Adrenal gland (tissue), 12 donors: ENCODE measurements around the gene ANO2. TPM values are rescaled to one million over a fixed set of nuclear protein-coding genes. Genes with fewer than 3 reads are reported as not detected.

Source experiments
- DNase-seq, 7 donors: peaks; one replicate each; pipeline ENCODE4 v3.0.0-alpha.2; 2019 to 2020
- H3K27ac ChIP-seq, 5 donors: fragments of 200-600 bp; sonication (generic) in 4 of 5; 1 replicate in 3 of 5; 2 replicates in 2 of 5; pipeline versions ENCODE4 v1.5.1 to v1.8.0; 2016 to 2020; ENCODE audit warnings: mild to moderate bottlenecking in 1 of 5
- H3K27me3 ChIP-seq: fragments of 200-600 bp; 2 replicates; pipeline ENCODE4 v1.8.0; 2021
- H3K36me3 ChIP-seq, 2 donors: fragments of 200-600 bp; replicated peaks in 1 of 2; 1 replicate in 1 of 2; 2 replicates in 1 of 2; pipeline versions ENCODE4 v1.5.1 to v1.8.0; 2018 to 2022
- H3K4me1 ChIP-seq, 2 donors: fragments of 200-600 bp; replicated peaks in 1 of 2; 1 replicate in 1 of 2; 2 replicates in 1 of 2; pipeline versions ENCODE4 v1.5.1 to v1.8.0; 2018 to 2021
- H3K4me3 ChIP-seq, 4 donors: fragments of 200-600 bp; sonication (generic) in 3 of 4; one replicate each; pipeline ENCODE4 v1.5.1; 2016 to 2018
- H3K9me3 ChIP-seq, 3 donors: fragments of 200-600 bp; sonication (generic) in 1 of 3; replicated peaks in 1 of 3; 1 replicate in 2 of 3; 2 replicates in 1 of 3; pipeline versions ENCODE4 v1.5.1 to v1.8.0; 2016 to 2021
- POLR2A ChIP-seq, 2 donors: fragments of 450-650 bp; IDR thresholded peaks; one replicate each; pipeline ENCODE4 v1.6.1; 2017; ENCODE audit warnings: antibody characterized with exemption in 2 of 2, mild to moderate bottlenecking in 2 of 2, moderate library complexity in 1 of 2
- WGBS, 4 donors: extraction: QIAGEN DNeasy Blood & Tissue Kit in 2 of 4; methylation state at CpG; one replicate each; pipeline versions ENCODE4 v1.1.5 to v1.1.7; 2013 to 2017; 5-methylcytosine and 5-hydroxymethylcytosine counted together
- intact Hi-C, 2 donors: fragments of 100-400 bp; cut with DNase I; formaldehyde crosslinking; loops; one replicate each; pipeline versions ENCODE4 v1.14.1 to v1.15.0; 2022 to 2023
- polyA plus RNA-seq, 3 donors: library from polyadenylated mRNA; stranded (reverse); fragments of 200-250 nt in 2 of 3; fragments of 350-450 nt in 1 of 3; fragmentation: Illumina TruSeq in 1 of 3; extraction: RNeasy Lipid Tissue Mini Kit (QIAGEN cat#74804) in 1 of 3; gene quantifications; one replicate each; pipeline ENCODE4 v1.2.3, GENCODE V29; 2013 to 2014
- total RNA-seq, 9 donors: library from RNA; depleted of rRNA in 4 of 9; stranded (reverse); fragments of >200 nt in 4 of 9; fragments of 120-200 nt in 1 of 9; fragmentation: NEBNext Ultra II Directional in 1 of 9; extraction: Animal tissue kit (Norgen Biotek cat#: 25700) in 1 of 9; gene quantifications; one replicate each; pipeline versions ENCODE4 v1.1.0 to v1.2.4, GENCODE V29; 2013 to 2023
- TF ChIP-seq, protein P1 (sequence below), 6 experiments: fragments of 450-650 bp in 4 of 6; fragments of 200-600 bp in 2 of 6; sonication (generic) in 1 of 6; IDR thresholded peaks; 1 replicate in 5 of 6; 2 replicates in 1 of 6; pipeline versions ENCODE4 v1.5.1 to v1.8.0; 2016 to 2021; ENCODE audit warnings: antibody characterized with exemption in 6 of 6, mild to moderate bottlenecking in 2 of 6, moderate library complexity in 1 of 6
- donor health status: healthy with polysubstance abuse.
- donor health status: Bipolar disorder and iron deficiency.
- donor health status: DM: yes; HTN: yes; CAD: no.
- donor health status: DM: no; HTN: no; CAD: no.
- donor health status: DM: no; HTN: no; CAD: no.
- donor health status: DM: yes; HTN: yes; CAD: no.

The ANO2 gene
- total and polyA plus RNA-seq, 12 donors = 0.17 to 1.8 (median 0.88) TPM; not detected in 1

DNA sequence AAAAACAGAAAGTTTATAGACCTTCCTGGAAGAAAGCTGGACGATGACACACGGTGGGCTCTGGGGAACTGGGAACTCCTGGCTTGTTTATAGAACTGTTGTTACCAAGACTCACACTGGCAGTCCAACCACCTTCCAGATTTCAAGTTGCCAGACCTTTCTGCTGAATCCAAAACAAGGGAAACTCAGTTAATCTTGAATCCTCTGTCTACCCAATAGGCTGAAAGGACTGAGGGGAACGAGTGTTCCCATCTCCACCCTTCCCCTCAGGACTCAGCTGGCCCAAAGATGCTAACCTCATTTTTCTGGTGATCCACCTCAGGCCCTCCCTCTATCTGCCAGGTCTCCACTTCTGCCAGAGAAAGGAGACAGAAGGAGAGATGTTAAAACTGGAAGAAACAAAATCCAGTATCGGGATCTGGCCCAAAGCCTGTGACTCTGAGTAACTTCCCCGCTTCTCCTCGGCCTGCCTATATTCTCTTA is 231.4 kb downstream of the ANO2 start:
- DNase-seq = peak in 1 of 7 donors; percentile 6
- Histone ChIP-seq H3K9me3 (no peaks in the 10 kb centered on the region), H3K4me3 (no peak overlapping the region), H3K27me3 (no peaks in the 10 kb centered on the region), H3K36me3 (no peaks in the 10 kb centered on the region), H3K4me1 (no peaks in the 10 kb centered on the region), H3K27ac (no peak overlapping the region)
- no peak for TF ChIP-seq POLR2A (IDR thresholded peaks at IDR 0.05)
- TF ChIP-seq, protein P1, sequence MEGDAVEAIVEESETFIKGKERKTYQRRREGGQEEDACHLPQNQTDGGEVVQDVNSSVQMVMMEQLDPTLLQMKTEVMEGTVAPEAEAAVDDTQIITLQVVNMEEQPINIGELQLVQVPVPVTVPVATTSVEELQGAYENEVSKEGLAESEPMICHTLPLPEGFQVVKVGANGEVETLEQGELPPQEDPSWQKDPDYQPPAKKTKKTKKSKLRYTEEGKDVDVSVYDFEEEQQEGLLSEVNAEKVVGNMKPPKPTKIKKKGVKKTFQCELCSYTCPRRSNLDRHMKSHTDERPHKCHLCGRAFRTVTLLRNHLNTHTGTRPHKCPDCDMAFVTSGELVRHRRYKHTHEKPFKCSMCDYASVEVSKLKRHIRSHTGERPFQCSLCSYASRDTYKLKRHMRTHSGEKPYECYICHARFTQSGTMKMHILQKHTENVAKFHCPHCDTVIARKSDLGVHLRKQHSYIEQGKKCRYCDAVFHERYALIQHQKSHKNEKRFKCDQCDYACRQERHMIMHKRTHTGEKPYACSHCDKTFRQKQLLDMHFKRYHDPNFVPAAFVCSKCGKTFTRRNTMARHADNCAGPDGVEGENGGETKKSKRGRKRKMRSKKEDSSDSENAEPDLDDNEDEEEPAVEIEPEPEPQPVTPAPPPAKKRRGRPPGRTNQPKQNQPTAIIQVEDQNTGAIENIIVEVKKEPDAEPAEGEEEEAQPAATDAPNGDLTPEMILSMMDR (IDR thresholded peaks at IDR 0.05) = no peak
- intact Hi-C loops = no loop called here
- 82 to 86% (median 83%) methylated on average over 6 of the region's 6 CpGs for WGBS, 4 donors

GRCh38 chr12:5710260-5710878 is 234.7 kb downstream of the ANO2 start:
- Histone ChIP-seq H3K36me3 (no peaks in the 10 kb centered on the region), H3K4me1 (no peaks in the 10 kb centered on the region), H3K27ac (no peak overlapping the region), H3K9me3 (no peaks in the 10 kb centered on the region), H3K4me3 (no peak overlapping the region), H3K27me3 (no peaks in the 10 kb centered on the region)
- intact Hi-C loops = no loop called here
- WGBS, 4 donors = 93 to 97% (median 94%) methylated on average over 1 of the region's 1 CpG
- TF ChIP-seq, protein P1 (IDR thresholded peaks at IDR 0.05) = no peak
- no peak for TF ChIP-seq POLR2A (IDR thresholded peaks at IDR 0.05)
- DNase-seq = peak in 1 of 7 donors; percentile 3

DNA sequence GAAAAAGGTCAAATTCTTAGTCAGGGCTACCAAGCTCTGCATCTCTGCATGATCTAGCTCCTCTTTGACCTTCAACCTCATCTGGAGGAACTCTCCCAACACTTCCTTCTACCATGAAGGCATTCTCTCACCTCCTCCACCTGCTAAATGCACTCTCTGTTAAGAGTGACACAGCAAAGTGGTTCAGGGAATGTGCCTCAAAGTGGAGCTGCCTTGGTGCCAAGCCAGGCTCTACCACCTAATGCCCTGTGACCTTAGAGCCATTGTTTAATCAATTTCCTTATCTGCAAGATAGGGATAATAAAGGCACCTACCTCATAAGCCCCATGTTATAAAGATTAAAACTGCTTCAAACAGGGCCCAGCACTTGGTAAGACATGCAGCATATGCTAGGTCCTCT is 236.7 kb downstream of the ANO2 start:
- no peaks in the 10 kb centered on the region for H3K9me3 ChIP-seq
- H3K4me1 ChIP-seq = no peaks in the 10 kb centered on the region
- no peaks in the 10 kb centered on the region for H3K36me3 ChIP-seq
- TF ChIP-seq, protein P1 (IDR thresholded peaks at IDR 0.05) = no peak
- TF ChIP-seq POLR2A (IDR thresholded peaks at IDR 0.05) = no peak
- no peaks in the 10 kb centered on the region for H3K27me3 ChIP-seq
- no peak overlapping the region for H3K27ac ChIP-seq
- DNase-seq = peak in 1 of 7 donors; percentile 2
- intact Hi-C loops = no loop called here
- H3K4me3 ChIP-seq = no peak overlapping the region

DNA sequence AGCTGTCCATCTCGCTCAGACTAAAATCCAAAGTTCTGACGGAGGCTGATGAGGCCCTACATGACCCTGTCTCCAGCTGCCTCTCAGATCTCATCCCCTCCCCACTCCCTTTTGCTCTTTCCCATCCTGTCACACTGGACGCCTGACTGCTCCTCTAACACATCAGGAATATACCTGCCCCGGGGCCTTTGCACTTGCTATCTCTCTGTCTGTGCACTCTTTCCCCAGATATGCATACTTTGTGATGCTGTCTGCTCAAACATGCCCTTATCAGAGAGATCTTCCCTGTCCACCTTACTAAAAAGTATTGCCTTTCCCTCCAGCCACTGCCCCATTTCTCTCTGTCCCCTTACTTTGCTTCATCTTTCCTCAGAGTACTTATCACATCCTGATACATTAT is 238.8 kb downstream of the ANO2 start:
- Histone ChIP-seq H3K9me3 (no peaks in the 10 kb centered on the region), H3K4me3 (no peak overlapping the region), H3K4me1 (no peaks in the 10 kb centered on the region), H3K36me3 (no peaks in the 10 kb centered on the region), H3K27ac (no peak overlapping the region), H3K27me3 (no peaks in the 10 kb centered on the region)
- intact Hi-C loops = no loop called here
- DNase-seq = peak in 1 of 7 donors; percentile 0
- TF ChIP-seq POLR2A (IDR thresholded peaks at IDR 0.05) = no peak
- TF ChIP-seq, protein P1 (IDR thresholded peaks at IDR 0.05) = no peak
- 83 to 95% (median 87%) methylated on average over 4 of the region's 4 CpGs for WGBS, 4 donors
